CD8-positive, alpha-beta memory T cell (primary cell): Measurements from ENCODE around the gene NKAIN2. TPM values are rescaled to one million over a fixed set of nuclear protein-coding genes. Genes with fewer than 3 reads are reported as not detected.
"Not testable (repeated sequence)": the region's sequence is repeated elsewhere in the genome, so short reads cannot be mapped to it uniquely, and the experiment has no call there.

ENCODE experiments used
- CTCF ChIA-PET: fragments of 350-600 bp; sonication (Branson Sonifier 250); formaldehyde crosslinking; loops from one replicate; lab custom pipeline; 2021; ENCODE audit warnings: antibody characterized with exemption; lab: Charles Lee
- POLR2A ChIA-PET: fragments of 350-600 bp; sonication (Branson Sonifier 250); formaldehyde crosslinking; loops from one replicate; lab custom pipeline; 2021; ENCODE audit warnings: antibody characterized with exemption; lab: Charles Lee
- DNase-seq, 5 donors: peaks; one replicate each; pipeline versions ENCODE4 v3.0.0 to v3.0.0-alpha.2; 2020 to 2022; ENCODE audit warnings: mixed read lengths in 1 of 5
- H3K27ac ChIP-seq: one replicate; pipeline ENCODE4 v1.7.0; 2013; ENCODE audit warnings: low read depth, mild to moderate bottlenecking, low read length, moderate library complexity
- H3K27me3 ChIP-seq: 2 replicates; pipeline ENCODE4 v1.7.0; 2013; ENCODE audit warnings: low read length, mild to moderate bottlenecking; ENCODE audit not compliant: insufficient read depth, poor library complexity, severe bottlenecking
- H3K36me3 ChIP-seq: 2 replicates; pipeline ENCODE4 v1.7.0; 2013; ENCODE audit warnings: mild to moderate bottlenecking, low read length, moderate library complexity; ENCODE audit not compliant: insufficient read depth
- H3K4me1 ChIP-seq: 2 replicates; pipeline ENCODE4 v1.7.0; 2013; ENCODE audit warnings: mild to moderate bottlenecking, low read length, moderate library complexity; ENCODE audit not compliant: insufficient read depth
- H3K4me3 ChIP-seq: 2 replicates; pipeline ENCODE4 v1.7.0; 2013; ENCODE audit warnings: mild to moderate bottlenecking, low read length
- H3K9me3 ChIP-seq: 2 replicates; pipeline ENCODE4 v1.7.0; 2013; ENCODE audit warnings: mild to moderate bottlenecking, low read length
- H3K27ac Mint-ChIP-seq, 8 donors: one replicate each; pipeline ENCODE4 v1.8.0; 2020 to 2021; ENCODE audit warnings: mixed read lengths in 8 of 8, mild to moderate bottlenecking in 6 of 8, inconsistent platforms in 3 of 8, moderate library complexity in 3 of 8
- H3K27me3 Mint-ChIP-seq, 2 donors: one replicate each; pipeline ENCODE4 v1.8.0; 2020 to 2021; ENCODE audit warnings: mixed read lengths in 2 of 2, mild to moderate bottlenecking in 1 of 2, moderate library complexity in 1 of 2
- H3K36me3 Mint-ChIP-seq, 3 donors: one replicate each; pipeline ENCODE4 v1.8.0; 2020 to 2021; ENCODE audit warnings: mixed read lengths in 3 of 3, inconsistent platforms in 1 of 3, mild to moderate bottlenecking in 1 of 3
- H3K4me1 Mint-ChIP-seq, 3 donors: one replicate each; pipeline ENCODE4 v1.8.0; 2020 to 2021; ENCODE audit warnings: mixed read lengths in 3 of 3, inconsistent platforms in 1 of 3, mild to moderate bottlenecking in 1 of 3
- H3K4me3 Mint-ChIP-seq, 7 donors: one replicate each; pipeline ENCODE4 v1.8.0; 2020 to 2021; ENCODE audit warnings: mixed read lengths in 7 of 7, mild to moderate bottlenecking in 6 of 7, moderate library complexity in 4 of 7, inconsistent platforms in 2 of 7
- H3K9me3 Mint-ChIP-seq, 5 donors: one replicate each; pipeline ENCODE4 v1.8.0; 2020 to 2022; ENCODE audit warnings: mixed read lengths in 5 of 5, mild to moderate bottlenecking in 3 of 5, moderate library complexity in 2 of 5, inconsistent platforms in 1 of 5
- polyA plus RNA-seq: library from polyadenylated mRNA; unstranded; fragments of 300-500 nt; fragmentation: Illumina TruSeq; gene quantifications from one replicate; pipeline ENCODE4 v1.2.3, GENCODE V29; 2021
- total RNA-seq, 2 experiments: library from RNA; stranded (reverse); gene quantifications; one replicate each; pipeline ENCODE4 v1.2.3, GENCODE V29; 2021

NKAIN2 gene
- total and polyA plus RNA-seq, 3 experiments from 2014 or later, result not detected

DNA sequence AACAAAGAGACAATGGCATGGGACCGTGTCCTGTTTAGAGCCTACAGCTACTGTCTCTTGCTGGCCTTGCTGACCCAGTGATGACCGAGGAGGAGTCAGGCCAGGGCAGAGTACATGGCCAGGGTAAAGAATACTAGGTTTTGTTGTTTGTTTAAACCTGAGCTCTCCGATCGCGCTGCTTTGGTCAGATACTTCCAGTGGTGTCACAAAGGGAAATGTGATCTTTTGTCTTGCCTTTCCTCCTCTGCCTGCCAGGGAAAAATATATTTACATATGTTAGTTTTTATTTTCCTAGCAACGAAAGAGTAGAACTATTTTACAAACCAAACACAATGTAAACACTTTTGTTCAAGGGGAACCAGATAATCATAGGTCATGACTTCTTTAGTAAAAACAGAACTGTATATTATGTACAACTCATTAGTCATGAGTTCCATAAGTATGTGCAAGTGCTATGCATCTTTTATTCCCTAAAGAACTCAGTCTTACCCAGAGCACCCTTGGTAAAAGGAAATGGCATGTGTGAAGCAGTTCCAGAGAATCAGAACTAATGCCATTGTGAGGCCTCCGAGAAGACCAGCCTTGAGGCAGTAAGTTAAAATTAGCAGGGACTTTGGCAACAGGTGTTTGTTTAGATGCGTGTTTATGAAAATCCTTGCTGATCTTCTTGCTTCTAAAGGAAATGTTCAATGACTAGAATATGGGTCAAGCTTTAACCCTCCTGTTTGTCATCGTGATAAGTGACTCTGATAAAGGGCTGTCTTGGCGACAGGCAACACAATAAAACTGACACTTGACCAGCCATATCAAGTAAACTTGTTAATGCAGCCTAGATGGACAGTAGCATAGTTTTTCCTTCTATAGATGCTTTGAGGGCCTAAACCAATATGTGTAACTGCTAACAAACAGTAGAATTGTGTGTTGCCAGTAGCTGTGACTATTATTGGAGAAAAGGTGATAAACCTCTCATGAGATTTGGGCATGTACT lies 204.6 kb downstream of the NKAIN2 start:
- H3K36me3 ChIP-seq, result no peaks in the 10 kb centered on the region
- POLR2A ChIA-PET, result no interaction called here

DNA sequence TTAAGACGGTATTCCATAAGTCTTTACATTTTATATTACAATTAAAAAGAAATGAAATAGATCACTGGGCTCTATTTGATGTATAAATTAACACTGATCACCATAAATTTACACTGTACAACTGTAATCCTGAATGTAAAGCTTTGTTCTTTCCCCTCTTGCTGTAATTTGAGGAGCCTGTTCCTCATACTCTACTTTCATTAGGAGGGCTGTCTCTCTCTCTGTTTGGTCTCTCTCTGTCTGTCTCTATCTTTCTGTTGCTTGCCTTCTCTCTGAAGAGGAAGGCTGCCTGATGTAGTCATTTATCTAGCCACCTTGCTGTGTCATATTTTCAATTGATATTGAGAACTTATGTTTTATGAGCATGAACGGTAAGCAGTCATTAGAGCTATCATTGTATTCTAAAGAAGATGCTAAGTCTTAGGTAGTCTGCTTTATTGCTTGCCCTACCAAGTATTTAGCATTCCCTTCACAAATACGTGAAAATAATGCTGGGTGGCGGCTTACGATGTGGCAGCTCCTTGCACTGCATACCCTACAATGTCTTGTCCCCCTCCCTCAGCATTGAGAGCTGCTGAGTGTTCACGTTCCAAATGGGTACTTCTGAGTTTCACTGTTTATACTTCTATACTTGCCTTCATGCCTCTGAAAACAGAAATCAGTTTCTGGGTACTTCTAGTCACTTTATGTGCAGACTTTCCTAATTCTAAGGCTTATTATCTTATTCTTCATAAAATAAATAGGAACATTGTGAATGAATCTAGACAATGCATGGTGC lies 205.5 kb downstream of the NKAIN2 start:
- Mint-ChIP-seq H3K4me1 (no peaks in the 10 kb centered on the region), H3K4me3 (no peak overlapping the region), H3K9me3 (peaks cover 2 to 7% (median 4%) of the 10 kb centered on the region in 5 donors), H3K27me3 (no peaks in the 10 kb centered on the region), H3K36me3 (peaks cover 0 to 2% (median 0%) of the 10 kb centered on the region in 3 donors), H3K27ac (no peak overlapping the region)
- H3K27ac ChIP-seq, result no peak overlapping the region
- H3K4me3 ChIP-seq, result no peak overlapping the region
- H3K27me3 ChIP-seq, result no peaks in the 10 kb centered on the region
- H3K36me3 ChIP-seq, result no peaks in the 10 kb centered on the region
- ChIA-PET POLR2A (no interaction called here), CTCF (no interaction called here)
- DNase-seq, result no peak
- H3K9me3 ChIP-seq, result no peaks in the 10 kb centered on the region
- H3K4me1 ChIP-seq, result no peaks in the 10 kb centered on the region

More for the DNA sequence above, 204.6 kb downstream of the NKAIN2 start:
- DNase-seq, result no peak
- no peak overlapping the region for H3K27ac ChIP-seq
- no peak overlapping the region for H3K27ac Mint-ChIP-seq
- H3K4me1 ChIP-seq, result no peaks in the 10 kb centered on the region
- no peak overlapping the region for H3K4me3 ChIP-seq
- CTCF ChIA-PET, result no interaction called here
- H3K27me3 Mint-ChIP-seq, result no peaks in the 10 kb centered on the region
- H3K4me3 Mint-ChIP-seq, result no peak overlapping the region
- no peaks in the 10 kb centered on the region for H3K4me1 Mint-ChIP-seq
- H3K27me3 ChIP-seq, result no peaks in the 10 kb centered on the region
- peaks cover 0 to 2% (median 0%) of the 10 kb centered on the region in 3 donors for H3K36me3 Mint-ChIP-seq
- peaks cover 3 to 7% (median 4%) of the 10 kb centered on the region in 5 donors for H3K9me3 Mint-ChIP-seq
- no peaks in the 10 kb centered on the region for H3K9me3 ChIP-seq

DNA sequence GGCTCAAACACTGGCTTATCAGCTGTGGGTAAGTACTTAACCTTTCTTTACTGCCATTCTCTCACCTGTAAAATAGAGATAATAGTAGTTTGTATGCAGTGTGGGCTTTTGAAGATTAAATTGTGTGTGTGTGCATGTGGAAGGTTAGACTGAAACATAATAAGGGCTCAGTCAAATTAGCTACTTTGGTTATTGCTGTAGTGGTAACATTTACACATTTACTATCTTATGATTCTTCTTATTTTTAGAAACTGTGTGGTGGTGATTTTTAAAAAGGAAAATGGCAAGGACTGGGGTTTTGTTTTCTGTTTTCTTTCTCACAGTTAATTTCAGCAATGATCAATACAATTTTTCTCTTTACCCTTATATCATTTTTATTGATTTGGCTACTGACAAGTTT lies 206.9 kb downstream of the NKAIN2 start:
- Histone ChIP-seq H3K9me3 (no peaks in the 10 kb centered on the region), H3K4me3 (no peak overlapping the region)

DNA sequence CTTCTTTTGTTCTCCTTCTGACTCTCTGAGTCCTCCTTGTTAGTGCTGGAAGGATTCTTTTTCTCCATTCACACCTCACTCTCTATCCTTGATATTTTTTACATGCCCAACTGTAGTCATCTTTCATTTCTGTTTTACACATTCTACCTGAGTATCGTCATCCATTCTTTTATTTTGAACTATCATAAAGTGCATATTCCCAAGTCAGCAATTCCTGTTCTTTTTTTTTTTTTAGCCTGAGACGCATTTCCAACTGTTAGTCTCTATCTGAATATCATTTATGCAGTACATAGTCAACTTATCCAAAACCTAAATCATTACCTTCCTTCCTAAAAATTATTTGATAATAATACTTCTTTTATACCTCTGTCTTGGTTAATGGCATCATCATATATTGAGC lies 207.5 kb downstream of the NKAIN2 start:
- Mint-ChIP-seq H3K36me3 (peaks cover 0 to 2% (median 0%) of the 10 kb centered on the region in 3 donors), H3K4me1 (no peaks in the 10 kb centered on the region), H3K9me3 (peaks cover 0 to 11% (median 4%) of the 10 kb centered on the region in 5 donors), H3K4me3 (no peak overlapping the region), H3K27ac (no peak overlapping the region), H3K27me3 (no peaks in the 10 kb centered on the region)
- Histone ChIP-seq H3K4me1 (no peaks in the 10 kb centered on the region), H3K4me3 (no peak overlapping the region), H3K9me3 (no peaks in the 10 kb centered on the region), H3K27ac (no peak overlapping the region), H3K36me3 (no peaks in the 10 kb centered on the region), H3K27me3 (no peaks in the 10 kb centered on the region)
- ChIA-PET POLR2A (no interaction called here), CTCF (no interaction called here)
- no peak for DNase-seq

More for the DNA sequence above, 206.9 kb downstream of the NKAIN2 start:
- Mint-ChIP-seq H3K9me3 (peaks cover 0 to 7% (median 5%) of the 10 kb centered on the region in 5 donors), H3K4me1 (no peaks in the 10 kb centered on the region), H3K27ac (no peak overlapping the region), H3K4me3 (no peak overlapping the region), H3K27me3 (no peaks in the 10 kb centered on the region), H3K36me3 (peaks cover 0 to 2% (median 0%) of the 10 kb centered on the region in 3 donors)
- H3K4me1 ChIP-seq, result no peaks in the 10 kb centered on the region
- H3K36me3 ChIP-seq, result no peaks in the 10 kb centered on the region
- no peak for DNase-seq
- ChIA-PET CTCF (no interaction called here), POLR2A (no interaction called here)
- H3K27me3 ChIP-seq, result no peaks in the 10 kb centered on the region
- no peak overlapping the region for H3K27ac ChIP-seq

DNA sequence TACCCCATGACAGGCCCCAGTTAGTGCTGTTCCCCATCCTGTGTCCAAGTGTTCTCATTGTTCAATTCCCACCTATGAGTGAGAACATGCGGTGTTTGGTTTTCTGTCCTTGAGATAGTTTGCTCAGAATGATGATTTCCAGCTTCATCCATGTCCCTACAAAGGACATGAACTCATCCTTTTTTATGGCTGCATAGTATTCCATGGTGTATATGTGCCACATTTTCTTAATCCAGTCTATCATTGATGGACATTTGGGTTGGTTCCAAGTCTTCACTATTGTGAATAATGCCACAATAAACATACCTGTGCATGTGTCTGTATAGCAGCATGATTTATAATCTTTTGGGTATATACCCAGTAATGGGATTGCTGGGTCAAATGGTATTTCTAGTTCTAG lies 218.4 kb downstream of the NKAIN2 start:
- H3K36me3 ChIP-seq, H3K4me1 Mint-ChIP-seq, H3K27me3 Mint-ChIP-seq, H3K27ac Mint-ChIP-seq, POLR2A ChIA-PET, H3K27ac ChIP-seq, DNase-seq, H3K4me1 ChIP-seq, H3K36me3 Mint-ChIP-seq, H3K9me3 ChIP-seq, CTCF ChIA-PET, H3K4me3 Mint-ChIP-seq, H3K27me3 ChIP-seq, H3K4me3 ChIP-seq: not testable (repeated sequence)
- peaks cover 0 to 10% (median 5%) of the 10 kb centered on the region in 5 donors for H3K9me3 Mint-ChIP-seq

DNA sequence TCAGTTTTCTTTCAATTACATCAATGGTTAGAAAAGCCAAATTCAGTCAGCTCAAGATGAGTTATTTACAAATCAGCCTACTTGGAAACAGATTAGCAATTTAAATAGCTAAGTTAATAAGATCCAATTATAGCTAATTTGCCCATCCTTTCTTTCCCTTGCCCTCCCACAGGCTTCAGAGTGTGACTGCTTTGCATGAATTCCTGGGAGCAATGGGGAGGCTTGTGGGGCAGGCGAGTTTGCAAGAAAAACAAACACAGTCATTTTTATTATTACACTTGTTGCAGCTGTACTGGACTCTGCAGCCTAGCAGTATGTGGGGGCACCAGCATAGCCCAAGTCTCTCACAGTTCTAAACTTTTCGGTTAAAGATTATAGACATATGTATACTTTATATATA lies 219.0 kb downstream of the NKAIN2 start:
- H3K27ac Mint-ChIP-seq, result no peak overlapping the region
- no peaks in the 10 kb centered on the region for H3K4me1 Mint-ChIP-seq
- ChIA-PET POLR2A (no interaction called here), CTCF (no interaction called here)
- Histone ChIP-seq H3K9me3 (no peaks in the 10 kb centered on the region), H3K27me3 (no peaks in the 10 kb centered on the region), H3K36me3 (no peaks in the 10 kb centered on the region), H3K4me3 (no peak overlapping the region), H3K4me1 (no peaks in the 10 kb centered on the region), H3K27ac (no peak overlapping the region)
- no peaks in the 10 kb centered on the region for H3K27me3 Mint-ChIP-seq
- peaks cover 0 to 10% (median 4%) of the 10 kb centered on the region in 5 donors for H3K9me3 Mint-ChIP-seq
- H3K36me3 Mint-ChIP-seq, result no peaks in the 10 kb centered on the region
- DNase-seq, result no peak
- H3K4me3 Mint-ChIP-seq, result no peak overlapping the region

DNA sequence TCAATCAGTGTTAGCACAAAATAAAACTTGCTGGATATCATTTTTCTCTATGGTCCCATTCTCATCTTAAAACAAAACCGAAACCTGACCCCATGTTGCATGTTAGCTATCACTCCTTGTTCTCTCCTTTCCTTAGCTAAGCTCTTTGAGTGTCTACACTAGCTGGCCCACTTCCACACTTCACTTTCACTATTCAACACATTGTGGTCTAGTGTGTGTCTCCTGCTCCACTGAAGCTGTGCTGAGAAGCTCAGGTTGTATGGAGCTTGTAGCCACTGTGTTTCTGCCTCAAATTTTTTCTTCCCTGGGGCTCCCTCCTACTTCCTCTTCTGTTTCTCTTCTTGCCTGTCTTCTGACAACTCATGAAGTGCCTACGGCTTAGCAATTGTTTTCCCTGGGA lies 223.0 kb downstream of the NKAIN2 start:
- Mint-ChIP-seq H3K27me3 (peaks cover 0 to 1% of the 10 kb centered on the region in 2 donors), H3K4me3 (no peak overlapping the region), H3K4me1 (no peaks in the 10 kb centered on the region), H3K27ac (no peak overlapping the region), H3K36me3 (no peaks in the 10 kb centered on the region), H3K9me3 (peaks cover 0 to 13% (median 6%) of the 10 kb centered on the region in 5 donors)
- Histone ChIP-seq H3K9me3 (no peaks in the 10 kb centered on the region), H3K4me3 (no peak overlapping the region), H3K36me3 (no peaks in the 10 kb centered on the region), H3K27ac (no peak overlapping the region), H3K27me3 (no peaks in the 10 kb centered on the region), H3K4me1 (no peaks in the 10 kb centered on the region)
- ChIA-PET POLR2A (no interaction called here), CTCF (no interaction called here)
- no peak for DNase-seq

DNA sequence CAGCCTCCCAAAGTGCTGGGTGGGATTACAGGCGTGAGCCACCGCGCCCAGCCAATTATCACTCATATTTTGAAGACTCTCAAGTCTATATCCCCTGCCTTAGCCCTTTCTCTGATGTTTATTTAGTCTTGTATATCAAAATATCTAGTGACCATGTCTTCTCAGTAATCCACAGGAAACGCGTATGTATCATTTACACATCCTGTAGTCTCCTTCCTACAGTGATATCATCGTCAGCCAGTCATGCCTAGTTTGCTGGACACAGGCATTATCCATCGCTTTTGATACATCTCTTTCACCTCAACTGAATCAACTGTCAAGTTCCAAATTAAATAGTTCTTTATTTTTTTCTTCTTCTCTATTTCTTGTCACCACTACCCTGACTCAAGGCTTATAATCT lies 223.7 kb downstream of the NKAIN2 start:
- Histone ChIP-seq H3K9me3 (no peaks in the 10 kb centered on the region), H3K4me1 (no peaks in the 10 kb centered on the region), H3K27ac (no peak overlapping the region), H3K4me3 (no peak overlapping the region), H3K36me3 (no peaks in the 10 kb centered on the region), H3K27me3 (no peaks in the 10 kb centered on the region)
- Mint-ChIP-seq H3K4me3 (no peak overlapping the region), H3K9me3 (peaks cover 0 to 13% (median 6%) of the 10 kb centered on the region in 5 donors), H3K36me3 (no peaks in the 10 kb centered on the region), H3K4me1 (no peaks in the 10 kb centered on the region), H3K27me3 (peaks cover 0 to 1% of the 10 kb centered on the region in 2 donors), H3K27ac (no peak overlapping the region)
- no peak for DNase-seq
- POLR2A ChIA-PET, result no interaction called here
- CTCF ChIA-PET, result no interaction called here
